Progenitor cell of endocrine pancreas (in vitro differentiated cells): Measurements from ENCODE around the gene FAM186B. TPM values are rescaled to one million over a fixed set of nuclear protein-coding genes. Genes with fewer than 3 reads are reported as not detected.

ENCODE experiments used
- DNase-seq: peaks from one replicate; pipeline ENCODE4 v3.0.0; 2021; ENCODE audit warnings: low spot score; ENCODE audit not compliant: unreplicated experiment
- H3K27ac Mint-ChIP-seq: 2 replicates; pipeline ENCODE4 v1.8.0; 2021; ENCODE audit warnings: mild to moderate bottlenecking, moderate library complexity, mixed read lengths
- H3K27me3 Mint-ChIP-seq: 2 replicates; pipeline ENCODE4 v1.8.0; 2021; ENCODE audit warnings: mixed read lengths
- H3K36me3 Mint-ChIP-seq: 2 replicates; pipeline ENCODE4 v1.8.0; 2022; ENCODE audit warnings: mixed read lengths; ENCODE audit not compliant: insufficient read depth
- H3K4me1 Mint-ChIP-seq: 2 replicates; pipeline ENCODE4 v1.8.0; 2021; ENCODE audit warnings: low read depth, mixed read lengths
- H3K4me3 Mint-ChIP-seq: 2 replicates; pipeline ENCODE4 v1.8.0; 2021; ENCODE audit warnings: low read depth, mild to moderate bottlenecking, moderate library complexity, mixed read lengths
- H3K9me3 Mint-ChIP-seq: 2 replicates; pipeline ENCODE4 v1.8.0; 2021; ENCODE audit warnings: low read depth, mixed read lengths
- total RNA-seq: library from RNA; stranded (reverse); gene quantifications from 2 replicates; pipeline ENCODE4 v1.2.1, GENCODE V29; 2021
- TF ChIP-seq, protein P1 (sequence below): fragments of 200-600 bp; sonication (generic); IDR thresholded peaks from one replicate; pipeline ENCODE4 v1.5.0; 2021; ENCODE audit warnings: antibody characterized with exemption, mild to moderate bottlenecking; ENCODE audit not compliant: unreplicated experiment

Gene FAM186B
- total RNA-seq, 1 donor from 2014 or later: 0.24 TPM

DNA sequence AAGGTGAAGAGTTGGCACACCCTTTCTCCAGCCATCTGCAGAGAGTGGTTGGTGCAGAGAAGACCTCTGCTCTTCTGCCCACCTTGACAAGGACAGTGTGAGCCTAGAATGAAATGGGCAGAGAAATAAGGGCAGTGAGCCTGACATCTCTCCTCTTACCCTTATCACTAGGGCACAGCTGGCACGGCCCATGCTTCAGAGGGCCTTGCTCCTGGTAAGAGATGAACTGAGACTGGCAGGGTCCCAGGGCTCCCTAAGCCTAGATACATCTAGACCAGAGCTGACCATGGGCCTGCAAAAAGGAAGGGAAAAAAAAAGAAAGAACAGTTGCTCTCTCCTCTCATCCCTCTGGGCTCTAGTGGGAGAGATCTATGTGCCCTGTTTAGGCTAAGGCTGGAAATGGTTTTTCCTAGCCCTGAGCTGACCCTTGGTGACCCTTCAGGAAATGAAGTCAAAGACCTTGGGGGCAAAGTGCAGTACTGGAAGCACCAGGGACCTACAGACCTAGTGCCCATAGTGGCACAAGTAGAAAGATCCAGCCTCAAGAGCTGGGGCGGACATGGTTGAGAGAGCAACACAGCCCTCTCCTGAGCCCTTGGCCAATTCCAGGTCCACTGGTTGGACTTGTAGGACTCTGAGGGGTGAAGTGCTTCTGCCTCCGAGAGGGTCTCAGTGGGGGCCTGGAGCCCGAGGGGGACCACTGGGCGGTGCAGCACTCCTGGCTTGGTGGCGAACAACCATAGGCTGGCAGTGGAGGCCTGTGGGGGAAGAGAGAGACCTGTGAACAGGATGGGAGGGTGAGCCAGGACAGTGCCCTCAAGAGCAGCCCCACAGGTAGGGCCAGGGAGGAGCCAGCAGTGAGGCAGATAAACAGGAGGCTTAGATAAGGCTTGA, 40.0 kb upstream of the FAM186B start:
- no peak overlapping the region for H3K4me3 Mint-ChIP-seq
- no peak for DNase-seq
- H3K27ac Mint-ChIP-seq: peak overlapping the region; percentile 76
- TF ChIP-seq, protein P1, sequence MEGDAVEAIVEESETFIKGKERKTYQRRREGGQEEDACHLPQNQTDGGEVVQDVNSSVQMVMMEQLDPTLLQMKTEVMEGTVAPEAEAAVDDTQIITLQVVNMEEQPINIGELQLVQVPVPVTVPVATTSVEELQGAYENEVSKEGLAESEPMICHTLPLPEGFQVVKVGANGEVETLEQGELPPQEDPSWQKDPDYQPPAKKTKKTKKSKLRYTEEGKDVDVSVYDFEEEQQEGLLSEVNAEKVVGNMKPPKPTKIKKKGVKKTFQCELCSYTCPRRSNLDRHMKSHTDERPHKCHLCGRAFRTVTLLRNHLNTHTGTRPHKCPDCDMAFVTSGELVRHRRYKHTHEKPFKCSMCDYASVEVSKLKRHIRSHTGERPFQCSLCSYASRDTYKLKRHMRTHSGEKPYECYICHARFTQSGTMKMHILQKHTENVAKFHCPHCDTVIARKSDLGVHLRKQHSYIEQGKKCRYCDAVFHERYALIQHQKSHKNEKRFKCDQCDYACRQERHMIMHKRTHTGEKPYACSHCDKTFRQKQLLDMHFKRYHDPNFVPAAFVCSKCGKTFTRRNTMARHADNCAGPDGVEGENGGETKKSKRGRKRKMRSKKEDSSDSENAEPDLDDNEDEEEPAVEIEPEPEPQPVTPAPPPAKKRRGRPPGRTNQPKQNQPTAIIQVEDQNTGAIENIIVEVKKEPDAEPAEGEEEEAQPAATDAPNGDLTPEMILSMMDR: no peak
- H3K36me3 Mint-ChIP-seq: peaks cover 12% of the 10 kb centered on the region
- no peaks in the 10 kb centered on the region for H3K9me3 Mint-ChIP-seq
- peaks cover 3% of the 10 kb centered on the region for H3K4me1 Mint-ChIP-seq
- H3K27me3 Mint-ChIP-seq: no peaks in the 10 kb centered on the region

- peak; percentile 63 for DNase-seq
- H3K27ac Mint-ChIP-seq: peak overlapping the region; percentile 76
- H3K27me3 Mint-ChIP-seq: no peaks in the 10 kb centered on the region
- H3K4me3 Mint-ChIP-seq: no peak overlapping the region
- H3K9me3 Mint-ChIP-seq: no peaks in the 10 kb centered on the region
- TF ChIP-seq, protein P1: peak; percentile 96
- peaks cover 11% of the 10 kb centered on the region for H3K36me3 Mint-ChIP-seq
- H3K4me1 Mint-ChIP-seq: peaks cover 3% of the 10 kb centered on the region
Measured at GRCh38 chr12:49644620-49644994, 39.2 kb upstream of the FAM186B start.

- no peaks in the 10 kb centered on the region for H3K9me3 Mint-ChIP-seq
- TF ChIP-seq, protein P1: no peak
- H3K27ac Mint-ChIP-seq: no peak overlapping the region
- H3K4me1 Mint-ChIP-seq: peaks cover 3% of the 10 kb centered on the region
- H3K4me3 Mint-ChIP-seq: no peak overlapping the region
- no peaks in the 10 kb centered on the region for H3K27me3 Mint-ChIP-seq
- H3K36me3 Mint-ChIP-seq: peaks cover 14% of the 10 kb centered on the region
- DNase-seq: no peak
Measured at GRCh38 chr12:49643961-49644619, 38.7 kb upstream of the FAM186B start.

DNA sequence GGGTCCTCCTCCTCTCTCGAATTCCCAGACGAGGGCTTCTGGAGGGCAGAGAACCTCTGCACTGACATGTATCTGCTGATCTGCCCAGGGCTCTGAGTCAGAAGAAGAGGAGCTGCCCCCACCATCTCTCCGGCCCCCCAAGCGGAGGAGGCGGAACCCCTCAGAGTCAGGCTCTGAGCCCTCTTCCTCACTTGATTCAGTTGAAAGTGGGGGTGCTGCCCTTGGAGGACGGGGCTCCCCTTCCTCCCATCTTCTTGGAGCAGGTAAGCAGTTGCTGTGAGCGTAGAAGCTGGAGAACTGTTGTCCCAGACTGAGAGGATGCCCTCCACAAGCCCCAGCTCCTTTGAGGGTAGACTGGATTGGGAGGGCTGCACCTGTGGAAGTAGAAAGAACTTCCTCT, 37.7 kb upstream of the FAM186B start:
- H3K4me1 Mint-ChIP-seq: peaks cover 3% of the 10 kb centered on the region
- no peak overlapping the region for H3K27ac Mint-ChIP-seq
- peaks cover 14% of the 10 kb centered on the region for H3K36me3 Mint-ChIP-seq
- TF ChIP-seq, protein P1: no peak
- no peaks in the 10 kb centered on the region for H3K27me3 Mint-ChIP-seq
- no peak for DNase-seq
- H3K9me3 Mint-ChIP-seq: no peaks in the 10 kb centered on the region
- no peak overlapping the region for H3K4me3 Mint-ChIP-seq

- Mint-ChIP-seq H3K27me3 (no peaks in the 10 kb centered on the region), H3K27ac (no peak overlapping the region), H3K4me3 (no peak overlapping the region), H3K9me3 (no peaks in the 10 kb centered on the region), H3K4me1 (peaks cover 3% of the 10 kb centered on the region), H3K36me3 (peaks cover 14% of the 10 kb centered on the region)
- TF ChIP-seq, protein P1: no peak
- DNase-seq: no peak
Measured at GRCh38 chr12:49642370-49642802, 36.9 kb upstream of the FAM186B start.
